Stomach (tissue), 4 donors: ENCODE measurements around the gene VSTM2L.

ENCODE experiments used
- POLR2A ChIP-seq, 4 donors: fragments of 450-650 bp; IDR thresholded peaks; one replicate each; pipeline ENCODE4 v1.6.1; 2016; ENCODE audit warnings: antibody characterized with exemption in 4 of 4, control low read depth in 2 of 4, mild to moderate bottlenecking in 1 of 4, moderate library complexity in 1 of 4
- TF ChIP-seq, protein P1 (sequence below), 7 experiments: fragments of 450-650 bp in 4 of 7; fragments of 200-600 bp in 3 of 7; sonication (generic) in 3 of 7; IDR thresholded peaks; one replicate each; pipeline ENCODE4 v1.5.1; 2016 to 2019; ENCODE audit warnings: antibody characterized with exemption in 7 of 7, control low read depth in 2 of 7, mild to moderate bottlenecking in 1 of 7

DNA sequence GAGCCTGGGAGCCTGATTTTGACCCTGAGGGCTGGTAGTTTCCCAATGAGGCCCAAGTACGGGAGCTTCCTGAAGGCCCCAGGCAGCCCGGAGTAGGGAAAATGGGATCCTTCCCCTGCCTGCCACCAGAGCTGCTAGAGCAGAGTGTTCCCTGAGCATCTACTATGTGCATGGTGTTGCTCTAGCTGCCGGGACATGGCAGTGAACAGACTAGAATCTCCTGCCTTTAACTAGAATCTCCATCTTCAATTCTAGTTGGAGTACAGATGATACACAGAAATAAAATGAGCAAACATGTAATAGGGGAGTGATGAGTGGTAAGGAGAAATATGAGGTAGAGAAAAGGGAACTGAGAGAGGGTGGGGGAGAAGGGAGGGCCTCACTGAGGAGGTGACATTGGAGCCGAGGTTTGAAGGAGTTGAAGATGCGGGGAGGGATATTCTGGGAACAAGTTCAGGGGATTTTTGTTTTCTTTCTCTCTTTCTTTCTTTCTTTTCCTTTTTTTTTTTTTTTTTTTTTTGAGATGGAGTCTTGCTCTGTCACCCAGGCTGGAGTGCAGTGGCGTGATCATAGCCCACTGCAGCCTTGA lies 18.5 kb downstream of the VSTM2L start:
- TF ChIP-seq, protein P1, sequence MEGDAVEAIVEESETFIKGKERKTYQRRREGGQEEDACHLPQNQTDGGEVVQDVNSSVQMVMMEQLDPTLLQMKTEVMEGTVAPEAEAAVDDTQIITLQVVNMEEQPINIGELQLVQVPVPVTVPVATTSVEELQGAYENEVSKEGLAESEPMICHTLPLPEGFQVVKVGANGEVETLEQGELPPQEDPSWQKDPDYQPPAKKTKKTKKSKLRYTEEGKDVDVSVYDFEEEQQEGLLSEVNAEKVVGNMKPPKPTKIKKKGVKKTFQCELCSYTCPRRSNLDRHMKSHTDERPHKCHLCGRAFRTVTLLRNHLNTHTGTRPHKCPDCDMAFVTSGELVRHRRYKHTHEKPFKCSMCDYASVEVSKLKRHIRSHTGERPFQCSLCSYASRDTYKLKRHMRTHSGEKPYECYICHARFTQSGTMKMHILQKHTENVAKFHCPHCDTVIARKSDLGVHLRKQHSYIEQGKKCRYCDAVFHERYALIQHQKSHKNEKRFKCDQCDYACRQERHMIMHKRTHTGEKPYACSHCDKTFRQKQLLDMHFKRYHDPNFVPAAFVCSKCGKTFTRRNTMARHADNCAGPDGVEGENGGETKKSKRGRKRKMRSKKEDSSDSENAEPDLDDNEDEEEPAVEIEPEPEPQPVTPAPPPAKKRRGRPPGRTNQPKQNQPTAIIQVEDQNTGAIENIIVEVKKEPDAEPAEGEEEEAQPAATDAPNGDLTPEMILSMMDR (IDR thresholded peaks at IDR 0.05): no peak
- TF ChIP-seq POLR2A (IDR thresholded peaks at IDR 0.05): no peak
